SK-N-SH treated with all-trans-retinoic acid at 6 μM for 48 hours (cell line): ENCODE measurements around the gene GRM4.

Experiments used
- ARNTL ChIP-seq: fragments of 450-650 bp; formaldehyde crosslinking; IDR thresholded peaks from 2 replicates; pipeline ENCODE4 v1.5.0; 2020; ENCODE audit warnings: low read depth, mild to moderate bottlenecking, moderate library complexity, borderline replicate concordance
- ZFP3 ChIP-seq: fragments of 250-450 bp; sonication (Bioruptor Pico); IDR thresholded peaks from 2 replicates; pipeline ENCODE4 v1.5.0; 2020; ENCODE audit warnings: mild to moderate bottlenecking, moderate library complexity

GRCh38 chr6:34022250-34022872 lies 123.5 kb downstream of the GRM4 start:
- TF ChIP-seq ZFP3 (CRISPR knock-in tag), result no peak
- no peak for TF ChIP-seq ARNTL (CRISPR knock-in tag)
